Endothelial cell of umbilical vein (primary cell): ENCODE measurements around the gene STARD13. TPM values are rescaled to one million over a fixed set of nuclear protein-coding genes. Genes with fewer than 3 reads are reported as not detected.

Experiments used
- BruUV-seq: library from RNA; stranded (reverse); fragments of 400-500 nt; replicated peaks from 2 replicates; lab custom pipeline; 2021; lab: Mats Ljungman, UMichigan
- CTCF ChIA-PET: fragments of 300-600, 350-600 bp; sonication (Branson Sonifier 250); formaldehyde crosslinking; loops from one replicate; lab custom pipeline; 2021; ENCODE audit warnings: antibody characterized with exemption, inconsistent platforms; lab: Charles Lee
- POLR2A ChIA-PET: fragments of 300-600, 350-600 bp; sonication (Branson Sonifier 250); formaldehyde crosslinking; loops from one replicate; lab custom pipeline; 2021; ENCODE audit warnings: antibody characterized with exemption, inconsistent platforms; lab: Charles Lee
- DNase-seq: peaks from one replicate; pipeline ENCODE4 v3.0.0-alpha.2; 2011; ENCODE audit warnings: low read depth, low spot score
- FAIRE-seq: peaks from 2 replicates; lab custom pipeline; 2011; peaks lifted over from hg19 to GRCh38; lab: Jason Lieb, UNC
- H2AFZ ChIP-seq: 2 replicates; pipeline ENCODE4 v1.6.0; 2012; ENCODE audit warnings: low read depth, low read length, control low read depth, inconsistent platforms
- H3K27ac ChIP-seq: 2 replicates; pipeline ENCODE4 v1.5.1; 2011; ENCODE audit warnings: low read depth, mild to moderate bottlenecking, control low read depth, low read length, moderate library complexity; ENCODE audit not compliant: insufficient read depth
- H3K27me3 ChIP-seq, 2 experiments: 2 replicates each; pipeline versions ENCODE4 v1.6.0 to v1.6.1; 2011; ENCODE audit warnings: low read length in 2 of 2, mixed read lengths in 1 of 2; ENCODE audit not compliant: control insufficient read depth in 2 of 2, insufficient read depth in 2 of 2
- H3K36me3 ChIP-seq, 2 experiments: 2 replicates in 1 of 2; 3 replicates in 1 of 2; pipeline ENCODE4 v1.5.1; 2011; ENCODE audit warnings: low read length in 2 of 2, mild to moderate bottlenecking in 1 of 2, moderate library complexity in 1 of 2; ENCODE audit not compliant: control insufficient read depth in 2 of 2, insufficient read depth in 2 of 2; ENCODE audit errors: extremely low read depth in 1 of 2
- H3K4me1 ChIP-seq: 3 replicates; pipeline ENCODE4 v1.5.1; 2011; ENCODE audit warnings: mild to moderate bottlenecking, low read length; ENCODE audit not compliant: control insufficient read depth, insufficient read depth; ENCODE audit errors: extremely low read depth
- H3K4me2 ChIP-seq: 2 replicates; pipeline ENCODE4 v1.6.1; 2011; ENCODE audit warnings: low read length, control low read depth, mixed read lengths; ENCODE audit not compliant: insufficient read depth
- H3K4me3 ChIP-seq, 3 experiments: fragments of 200-600 bp in 1 of 3; sonication (generic), shearing (Covaris generic) in 1 of 3; replicated peaks in 1 of 3; 2 replicates each; pipeline ENCODE4 v1.5.1; 2011 to 2016; ENCODE audit warnings: control low read depth in 3 of 3, low read length in 3 of 3, mild to moderate bottlenecking in 2 of 3, inconsistent platforms in 1 of 3, low read depth in 1 of 3, moderate library complexity in 1 of 3; ENCODE audit not compliant: insufficient read depth in 1 of 3
- H3K79me2 ChIP-seq: 2 replicates; pipeline ENCODE4 v1.6.0; 2012; ENCODE audit warnings: low read length, inconsistent platforms; ENCODE audit not compliant: control insufficient read depth, insufficient read depth
- H3K9ac ChIP-seq: replicated peaks from 2 replicates; pipeline ENCODE3; 2011; ENCODE audit warnings: low read length, control low read depth; ENCODE audit not compliant: insufficient read depth; ENCODE audit errors: extremely low read depth
- H3K9me1 ChIP-seq: replicated peaks from 3 replicates; pipeline ENCODE4 v1.6.0; 2011; ENCODE audit warnings: mild to moderate bottlenecking, low read length; ENCODE audit not compliant: control insufficient read depth, insufficient read depth; ENCODE audit errors: extremely low read depth
- H3K9me3 ChIP-seq: replicated peaks from 2 replicates; pipeline ENCODE4 v1.5.1; 2012; ENCODE audit warnings: low read length, inconsistent platforms; ENCODE audit not compliant: control insufficient read depth, insufficient read depth
- H4K20me1 ChIP-seq: replicated peaks from 2 replicates; pipeline ENCODE3; 2011; ENCODE audit warnings: mild to moderate bottlenecking, low read length; ENCODE audit not compliant: control insufficient read depth, insufficient read depth; ENCODE audit errors: extremely low read depth
- CTCF ChIP-seq, 2 donors: IDR thresholded peaks; 1 replicate in 1 of 2; 2 replicates in 1 of 2; pipeline ENCODE4 v1.5.1; 2011; ENCODE audit warnings: low read length in 2 of 2, mild to moderate bottlenecking in 2 of 2, moderate library complexity in 2 of 2, control low read depth in 1 of 2, inconsistent platforms in 1 of 2, low read depth in 1 of 2; ENCODE audit not compliant: insufficient read depth in 1 of 2; ENCODE audit errors: extremely low read depth in 1 of 2
- EZH2 ChIP-seq: IDR thresholded peaks from 2 replicates; pipeline ENCODE4 v1.6.1; 2012; ENCODE audit warnings: borderline replicate concordance, low read depth, mild to moderate bottlenecking, moderate library complexity, low read length, inconsistent platforms; ENCODE audit not compliant: severe bottlenecking
- FOS ChIP-seq: IDR thresholded peaks from 2 replicates; pipeline ENCODE4 v1.6.1; 2011; ENCODE audit warnings: mild to moderate bottlenecking, low read length, moderate library complexity, borderline replicate concordance; ENCODE audit not compliant: insufficient read depth
- GATA2 ChIP-seq: IDR thresholded peaks from 2 replicates; pipeline ENCODE4 v1.7.0; 2011; ENCODE audit warnings: low read depth, mild to moderate bottlenecking, moderate library complexity, mixed read lengths, low read length; ENCODE audit not compliant: insufficient read length, insufficient read depth
- JUN ChIP-seq: IDR thresholded peaks from 2 replicates; pipeline ENCODE4 v1.6.1; 2011; ENCODE audit warnings: borderline replicate concordance, low read depth; ENCODE audit not compliant: insufficient read length, insufficient read depth
- MAX ChIP-seq: IDR thresholded peaks from 2 replicates; pipeline ENCODE4 v1.6.1; 2011; ENCODE audit not compliant: insufficient read depth, insufficient read length
- MYC ChIP-seq: IDR thresholded peaks from one replicate; pipeline ENCODE4 v1.6.1; 2011; ENCODE audit warnings: mild to moderate bottlenecking, low read depth, low read length
- POLR2A ChIP-seq: IDR thresholded peaks from 2 replicates; pipeline ENCODE4 v1.6.1; 2012; ENCODE audit warnings: low read depth, mild to moderate bottlenecking, control low read depth, low read length
- POLR2AphosphoS5 ChIP-seq: IDR thresholded peaks from 2 replicates; pipeline ENCODE4 v1.6.1; 2012; ENCODE audit warnings: low read depth, mild to moderate bottlenecking, control low read depth, low read length, moderate library complexity; ENCODE audit not compliant: insufficient read depth
- dilution Hi-C: fragments of 300-500 bp; cut with MboI; formaldehyde crosslinking; loops from one replicate; pipeline ENCODE4 v1.15.0; 2019; ENCODE audit warnings: low sequenced_read_pairs; ENCODE audit not compliant: extremely low pct_ligation_motif_present
- intact Hi-C: fragments of 100-400 bp; cut with micrococcal nuclease; formaldehyde crosslinking; loops from one replicate; pipeline ENCODE4 v1.10.0; 2022
- polyA plus RNA-seq, 4 experiments: library from polyadenylated mRNA; depleted of rRNA in 3 of 4; stranded (reverse) in 3 of 4; unstranded in 1 of 4; fragments of >200 nt; gene quantifications; 2 replicates each; pipeline versions ENCODE4 v1.2.1 to v1.2.3, GENCODE V29; 2011 to 2012; ENCODE audit warnings: missing spikeins in 1 of 4
- total RNA-seq: library from RNA; stranded (reverse); gene quantifications from 2 replicates; pipeline ENCODE4 v1.2.3, GENCODE V29; 2021

STARD13 gene
- total and polyA plus RNA-seq, 2 donors (not counting 3 experiments of a cell fraction or from before 2014, with no cell fraction given): 11.0 to 47.7 TPM

- dilution Hi-C loops: no loop called here
- Histone ChIP-seq H2AFZ (no peak overlapping the region), H3K9me3 (peaks cover 3% of the 10 kb centered on the region), H3K4me2 (no peak overlapping the region), H3K9ac (no peak overlapping the region), H4K20me1 (no peaks in the 10 kb centered on the region), H3K4me1 (peaks cover 31% of the 10 kb centered on the region), H3K36me3 (peaks cover 0 to 2% of the 10 kb centered on the region in 2 experiments), H3K27ac (no peak overlapping the region), H3K9me1 (no peaks in the 10 kb centered on the region), H3K27me3 (no peaks in the 10 kb centered on the region), H3K4me3 (no peak overlapping the region), H3K79me2 (peaks cover 80% of the 10 kb centered on the region)
- FAIRE-seq (no peak), DNase-seq (no peak)
- TF ChIP-seq GATA2: no peak
- no peak for TF ChIP-seq MAX
- no peak for TF ChIP-seq FOS
- no peak for TF ChIP-seq JUN
- TF ChIP-seq EZH2: no peak
- no peak for TF ChIP-seq POLR2A
- TF ChIP-seq POLR2AphosphoS5: no peak
- no peak for TF ChIP-seq MYC
- TF ChIP-seq CTCF (IDR thresholded peaks at IDR 0.05; ENCODE audit: extremely low read depth in 1 of 2, insufficient read depth in 1 of 2, low read depth in 1 of 2, low read length in 2 of 2): no peak
- intact Hi-C loops: loop anchor here (1.0 to 5.0 kb wide), 7 partner anchors 57 to 641 kb away; partner anchors contain the start of genes PDS5B and STARD13
- no TSS peak for BruUV-seq
- ChIA-PET POLR2A (no interaction called here), CTCF (interaction anchor here (0.6 to 6.8 kb wide), 33 partner anchors 8 to 315 kb away, joined by 3 to 47 read pairs (median 4); partner anchors contain the start of gene STARD13)
Observed at GRCh38 chr13:33227927-33228647, 57.5 kb downstream of the STARD13 start.
